Peyer's patch (tissue), 4 donors: ENCODE data around the gene CNIH4.

Experiments used
- CTCF ChIP-seq, 6 experiments: fragments of 450-650 bp in 4 of 6; fragments of 200-600 bp in 2 of 6; sonication (generic) in 1 of 6; IDR thresholded peaks; one replicate each; pipeline ENCODE4 v1.5.1; 2017 to 2019; ENCODE audit warnings: antibody characterized with exemption in 6 of 6, mild to moderate bottlenecking in 3 of 6, moderate library complexity in 1 of 6
- POLR2A ChIP-seq, 2 donors: fragments of 450-650 bp; IDR thresholded peaks; one replicate each; pipeline ENCODE4 v1.5.1; 2017; ENCODE audit warnings: antibody characterized with exemption in 2 of 2, mild to moderate bottlenecking in 2 of 2, moderate library complexity in 2 of 2

DNA sequence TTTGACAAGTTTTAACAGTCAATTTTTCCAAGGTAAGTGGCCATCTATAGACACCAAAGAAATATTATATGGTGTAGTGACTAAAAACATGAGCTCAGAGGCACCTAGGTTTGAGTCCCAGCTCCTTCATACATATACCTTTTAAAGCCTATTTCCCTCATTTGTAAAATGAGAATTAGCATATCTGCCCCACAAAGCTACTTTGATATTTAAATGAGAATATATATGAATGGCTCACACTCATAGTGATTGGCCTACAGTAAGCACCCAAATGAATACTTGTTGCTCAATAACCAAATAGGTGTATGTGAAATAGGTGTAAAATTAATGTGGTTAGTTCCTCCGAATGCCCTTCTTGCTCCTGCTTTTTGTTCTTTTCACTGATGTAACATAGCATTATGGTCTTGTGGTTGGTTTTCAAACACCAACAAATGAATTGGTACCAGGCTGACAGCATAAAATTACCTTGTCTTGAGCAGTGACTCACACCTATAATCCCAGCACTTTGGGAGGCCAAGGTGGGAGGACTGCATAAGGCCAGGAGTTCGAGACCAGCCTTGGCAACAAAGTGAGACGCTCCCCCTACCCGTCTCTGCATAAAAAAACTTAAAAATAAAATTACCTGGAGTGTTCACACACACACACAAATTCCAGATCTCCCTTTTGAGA is 25.3 kb downstream of the CNIH4 start:
- no peak for TF ChIP-seq CTCF (IDR thresholded peaks at IDR 0.05)
- TF ChIP-seq POLR2A (IDR thresholded peaks at IDR 0.05) = no peak
